K562 (cell line): ENCODE data around the gene CTXN3. TPM values are rescaled to one million over a fixed set of nuclear protein-coding genes. Genes with fewer than 3 reads are reported as not detected.

ENCODE experiments used
- ATAC-seq: fragments of 200-7000 bp; cut with Tn5 transposase; 3 replicates; pipeline ENCODE4 v1.9.1; 2020; ENCODE audit warnings: moderate library complexity
- BruUV-seq: library from RNA; stranded (reverse); fragments of 400-500 nt; replicated peaks from 2 replicates; lab custom pipeline; 2021; lab: Mats Ljungman, UMichigan
- CTCF ChIA-PET: fragments of 300-600 bp; formaldehyde crosslinking; extraction: SDS; loops from one replicate; lab custom pipeline; 2021; ENCODE audit warnings: low intra/inter-chr PET ratio; lab: Yijun Ruan, JAX
- POLR2A ChIA-PET: fragments of 300-600, 350-650 bp; sonication (Branson Sonifier 250); formaldehyde crosslinking; extraction: SDS; loops from one replicate; lab custom pipeline; 2021; ENCODE audit warnings: antibody characterized with exemption, inconsistent platforms; lab: Yijun Ruan, JAX
- DNase-seq, 4 experiments: peaks; one replicate each; pipeline versions ENCODE4 v3.0.0 to v3.0.0-alpha.2; 2011 to 2018; ENCODE audit warnings: low spot score in 3 of 4, mixed read lengths in 3 of 4; ENCODE audit errors: extremely low read depth in 1 of 4
- FAIRE-seq: peaks from 2 replicates; lab custom pipeline; 2011; peaks lifted over from hg19 to GRCh38; lab: Jason Lieb, UNC
- H2AFZ ChIP-seq: 2 replicates; pipeline ENCODE4 v1.6.0; 2011; ENCODE audit warnings: low read depth, low read length, control low read depth, inconsistent platforms
- H3K27ac ChIP-seq: fragments of 200-600 bp; 3 replicates; pipeline ENCODE4 v1.8.0; 2011; ENCODE audit warnings: low read depth, mild to moderate bottlenecking, control low read depth, inconsistent platforms, low read length, moderate library complexity, mixed read lengths; ENCODE audit errors: extremely low read depth
- H3K27me3 ChIP-seq, 2 experiments: fragments of 300-600 bp in 1 of 2; 2 replicates in 1 of 2; 3 replicates in 1 of 2; pipeline versions ENCODE4 v1.6.0 to v1.8.0; 2011; ENCODE audit warnings: inconsistent platforms in 2 of 2, low read length in 2 of 2, mild to moderate bottlenecking in 1 of 2, mixed read lengths in 1 of 2, moderate library complexity in 1 of 2; ENCODE audit not compliant: control insufficient read depth in 2 of 2, insufficient read depth in 2 of 2
- H3K36me3 ChIP-seq: fragments of 300-600 bp; 3 replicates; pipeline ENCODE4 v1.8.0; 2011; ENCODE audit warnings: mild to moderate bottlenecking, low read length, inconsistent platforms; ENCODE audit not compliant: control insufficient read depth, insufficient read depth
- H3K4me1 ChIP-seq, 2 experiments: fragments of 200-600 bp in 1 of 2; replicated peaks in 1 of 2; 2 replicates in 1 of 2; 3 replicates in 1 of 2; pipeline versions ENCODE4 v1.5.1 to v1.8.0; 2011; ENCODE audit warnings: inconsistent platforms in 2 of 2, low read length in 2 of 2, mild to moderate bottlenecking in 1 of 2, mixed read lengths in 1 of 2, moderate library complexity in 1 of 2; ENCODE audit not compliant: control insufficient read depth in 2 of 2, insufficient read depth in 2 of 2
- H3K4me2 ChIP-seq: 2 replicates; pipeline ENCODE4 v1.6.1; 2011; ENCODE audit warnings: low read length, control low read depth, inconsistent platforms, mixed read lengths; ENCODE audit not compliant: insufficient read depth
- H3K4me3 ChIP-seq: fragments of 200-600 bp; sonication (generic), shearing (Covaris generic); 2 replicates; pipeline ENCODE4 v1.5.1; 2016; ENCODE audit warnings: control low read depth, inconsistent platforms
- H3K79me2 ChIP-seq: fragments of 200-600 bp; 3 replicates; pipeline ENCODE4 v1.8.0; 2011; ENCODE audit warnings: low read length, inconsistent platforms; ENCODE audit not compliant: control insufficient read depth, insufficient read depth
- H3K9ac ChIP-seq, 2 experiments: 2 replicates each; pipeline versions ENCODE4 v1.6.0 to v1.6.1; 2011; ENCODE audit warnings: low read depth in 2 of 2, low read length in 2 of 2, control low read depth in 1 of 2, inconsistent platforms in 1 of 2, mild to moderate bottlenecking in 1 of 2, mixed read lengths in 1 of 2; ENCODE audit not compliant: insufficient read depth in 1 of 2
- H3K9me1 ChIP-seq: one replicate; pipeline ENCODE4 v1.6.0; 2011; ENCODE audit warnings: inconsistent platforms, mild to moderate bottlenecking, low read length, moderate library complexity; ENCODE audit not compliant: control insufficient read depth, insufficient read depth
- H3K9me3 ChIP-seq: replicated peaks from 2 replicates; pipeline ENCODE4 v1.5.1; 2011; ENCODE audit warnings: low read depth, low read length, inconsistent platforms; ENCODE audit not compliant: control insufficient read depth, insufficient read depth
- H4K20me1 ChIP-seq: replicated peaks from 2 replicates; pipeline ENCODE4 v1.6.1; 2011; ENCODE audit warnings: low read length, inconsistent platforms, mixed read lengths; ENCODE audit not compliant: control insufficient read depth, insufficient read depth
- ELF4 ChIP-seq: fragments of 450-650 bp; formaldehyde crosslinking; IDR thresholded peaks from 2 replicates; pipeline ENCODE4 v1.4.0; 2022; ENCODE audit warnings: missing genetic modification characterization
- GTF2E2 ChIP-seq: fragments of 200-800 bp; sonication (Bioruptor generic); IDR thresholded peaks from 2 replicates; pipeline ENCODE4 v1.6.1; 2016; ENCODE audit warnings: missing genetic modification characterization, missing compliant biosample characterization
- POLR3A ChIP-seq: IDR thresholded peaks from 2 replicates; pipeline ENCODE4 v1.6.1; 2011; ENCODE audit warnings: borderline replicate concordance, mild to moderate bottlenecking, moderate library complexity; ENCODE audit not compliant: insufficient read length, insufficient read depth; ENCODE audit errors: extremely low read depth
- RBM15 ChIP-seq: fragments of 200-400 bp; formaldehyde crosslinking; IDR thresholded peaks from 2 replicates; pipeline ENCODE4 v1.6.1; 2018; ENCODE audit warnings: mild to moderate bottlenecking, low read length, moderate library complexity; ENCODE audit not compliant: insufficient read depth
- SFPQ ChIP-seq: fragments of 200-400 bp; formaldehyde crosslinking; IDR thresholded peaks from 2 replicates; pipeline ENCODE4 v1.6.1; 2017; ENCODE audit warnings: mild to moderate bottlenecking, low read depth, low read length, moderate library complexity
- SREBF1 ChIP-seq: fragments of 150-350 bp; IDR thresholded peaks from 2 replicates; pipeline ENCODE4 v1.6.1; 2014; ENCODE audit warnings: antibody characterized with exemption, low read depth, low read length, borderline replicate concordance
- STAG1 ChIP-seq: sonication (generic); formaldehyde crosslinking; IDR thresholded peaks from 2 replicates; pipeline ENCODE4 v1.5.0; 2020; ENCODE audit warnings: missing genetic modification reagents, borderline replicate concordance
- STAT5B ChIP-seq: fragments of 250-450 bp; sonication (Bioruptor Pico); IDR thresholded peaks from 2 replicates; pipeline ENCODE4 v1.8.0; 2021; ENCODE audit warnings: mild to moderate bottlenecking, inconsistent platforms
- TFAP4 ChIP-seq: sonication (generic); formaldehyde crosslinking; IDR thresholded peaks from 2 replicates; pipeline ENCODE4 v1.8.0; 2022; ENCODE audit warnings: missing genetic modification reagents, mild to moderate bottlenecking, moderate library complexity, borderline replicate concordance
- XRCC3 ChIP-seq: fragments of 450-650 bp; IDR thresholded peaks from 2 replicates; pipeline ENCODE4 v1.6.1; 2017; ENCODE audit warnings: mild to moderate bottlenecking, moderate library complexity
- ZBTB11 ChIP-seq, 3 experiments: fragments of 200-800 bp in 1 of 3; fragments of 250-450 bp in 1 of 3; fragments of 450-650 bp in 1 of 3; sonication (Bioruptor Pico) in 1 of 3; sonication (Bioruptor generic) in 1 of 3; formaldehyde crosslinking in 1 of 3; IDR thresholded peaks; 2 replicates each; pipeline versions ENCODE4 v1.6.1 to v1.8.0; 2016 to 2022; ENCODE audit warnings: mild to moderate bottlenecking in 2 of 3, missing genetic modification characterization in 2 of 3, missing compliant biosample characterization in 1 of 3, moderate library complexity in 1 of 3
- ZEB2 ChIP-seq: fragments of 450-650 bp; IDR thresholded peaks from 2 replicates; pipeline ENCODE4 v1.6.1; 2016
- ZNF274 ChIP-seq: IDR thresholded peaks from 2 replicates; pipeline ENCODE4 v1.6.1; 2011; ENCODE audit warnings: low read depth, mild to moderate bottlenecking, low read length, moderate library complexity, borderline replicate concordance
- ZNF280A ChIP-seq: fragments of 450-650 bp; IDR thresholded peaks from 2 replicates; pipeline ENCODE4 v1.6.1; 2018; ENCODE audit warnings: mild to moderate bottlenecking, low read depth; ENCODE audit not compliant: partially characterized antibody
- WGBS: fragments of 100-300 bp; shearing (Covaris generic); methylation state at CpG from one replicate; pipeline ENCODE4 v1.1.6; 2016; ENCODE audit warnings: low coverage, mixed read lengths; ENCODE audit not compliant: insufficient coverage; ENCODE audit errors: missing lambda C conversion rate; 5-methylcytosine and 5-hydroxymethylcytosine counted together
- in situ Hi-C: fragments of 300-500 bp; cut with MboI; formaldehyde crosslinking; loops from 4 replicates; pipeline ENCODE4 v1.15.0; 2018; ENCODE audit warnings: inconsistent platforms, mixed read lengths
- intact Hi-C: fragments of 100-400 bp; cut with micrococcal nuclease; formaldehyde crosslinking; loops from 2 replicates; pipeline ENCODE4 v1.14.2; 2022
- polyA plus RNA-seq, 8 experiments: library from polyadenylated mRNA; depleted of rRNA in 4 of 8; stranded (reverse) in 5 of 8; unstranded in 3 of 8; fragments of >200 nt; fragmentation: Nextera tagmentation in 2 of 8; fragmentation: Illumina TruSeq in 1 of 8; extraction: Ambion mirVana in 2 of 8; extraction: Trizol in 1 of 8; gene quantifications; 2 replicates each; pipeline versions ENCODE4 v1.2.1 to v1.2.3, GENCODE V29; 2011 to 2014; ENCODE audit warnings: inconsistent platforms in 1 of 8, missing spikeins in 1 of 8
- total RNA-seq, 7 experiments: library from RNA; depleted of rRNA in 6 of 7; stranded (reverse); fragments of >200 nt in 6 of 7; fragmentation: Illumina TruSeq in 2 of 7; extraction: Trizol in 2 of 7; gene quantifications; 2 replicates each; pipeline versions ENCODE4 v1.2.1 to v1.2.3, GENCODE V29; 2011 to 2021; ENCODE audit warnings: low replicate concordance in 1 of 7

CTXN3 gene
- total and polyA plus RNA-seq, 9 of the 15 experiments (the other 6 are each of a cell fraction or from before 2014, with no cell fraction given): not detected

GRCh38 chr5:127683008-127683407 lies 34.1 kb downstream of the CTXN3 start:
- Histone ChIP-seq H3K4me3 (no peak overlapping the region), H2AFZ (no peak overlapping the region), H3K27ac (no peak overlapping the region), H3K36me3 (no peaks in the 10 kb centered on the region), H3K4me2 (no peak overlapping the region), H3K9ac (no peak overlapping the region), H3K27me3 (no peaks in the 10 kb centered on the region), H3K9me3 (no peaks in the 10 kb centered on the region), H4K20me1 (no peaks in the 10 kb centered on the region), H3K9me1 (no peaks in the 10 kb centered on the region), H3K4me1 (no peaks in the 10 kb centered on the region), H3K79me2 (no peaks in the 10 kb centered on the region)
- ATAC-seq (no peak), FAIRE-seq (no peak), DNase-seq (no peak)
- ChIA-PET CTCF (no interaction called here), POLR2A (no interaction called here)
- no TSS peak for BruUV-seq
- 0% methylated on average over 4 of the region's 4 CpGs for WGBS
- intact Hi-C loops: no loop called here
- no peak for TF ChIP-seq STAT5B
- no peak for TF ChIP-seq ELF4 (CRISPR knock-in tag)
- TF ChIP-seq ZNF274: no peak
- no peak for TF ChIP-seq POLR3A
- no peak for TF ChIP-seq ZNF280A
- TF ChIP-seq STAG1 (CRISPR knock-in tag): no peak
- TF ChIP-seq SREBF1: no peak
- TF ChIP-seq SFPQ: no peak
- TF ChIP-seq TFAP4 (CRISPR knock-in tag): no peak
- no peak for TF ChIP-seq XRCC3
- no peak for TF ChIP-seq GTF2E2 (tag)
- no peak for TF ChIP-seq ZBTB11 (CRISPR knock-in tag; IDR thresholded peaks at IDR 0.05)
- TF ChIP-seq RBM15: no peak
- no peak for TF ChIP-seq ZEB2
- in situ Hi-C loops: no loop called here
